ENCODE results near the gene HSPA1L. TPM values are rescaled to one million over a fixed set of nuclear protein-coding genes. Genes with fewer than 3 reads are reported as not detected.
"Not testable (repeated sequence)": the region's sequence is repeated elsewhere in the genome, so short reads cannot be mapped to it uniquely, and the experiment has no call there.

Gene HSPA1L
- polyA plus RNA-seq = 0.31 to 0.60 TPM (median 0.54 TPM) in 3 replicates
- 1.1 TPM for polyA plus RNA-seq (2011; ENCODE audit: low read depth)
- polyA plus RNA-seq (2011; cell fraction: cytosol; rRNA removed) = 0.30 and 0.49 TPM in 2 replicates
- 0.61 and 0.88 TPM in 2 replicates for polyA plus RNA-seq (2011; cell fraction: nucleus; rRNA removed)
- polyA plus RNA-seq (2012; ENCODE audit: low replicate concordance) = 0.47 and 0.97 TPM in 2 replicates
- 0.35 to 0.82 TPM (median 0.73 TPM) in 3 replicates for polyA minus RNA-seq
- polyA minus RNA-seq (2011; cell fraction: cytosol; rRNA and poly(A)+ RNA removed) = not detected
- 1.2 TPM in 1 of 2 replicates, not detected in the other for polyA minus RNA-seq (2011; cell fraction: nucleus; rRNA and poly(A)+ RNA removed)

- DNase-seq (ENCODE audit: low read depth, low spot score) (no peak), FAIRE-seq (no peak)
- Histone ChIP-seq H3K4me1 (ENCODE audit: control insufficient read depth, extremely low read depth, insufficient read depth, low read length) (peaks cover 22% of the 10 kb centered on the region), H3K27me3 (ENCODE audit: control insufficient read depth, extremely low read depth, insufficient read depth, low read length) (no peaks in the 10 kb centered on the region), H3K27ac (ENCODE audit: control insufficient read depth, insufficient read depth, low read length) (peak within 1 kb of the TSS; percentile 84), H3K9ac (ENCODE audit: control insufficient read depth, extremely low read depth, insufficient read depth, low read length) (peak within 1 kb of the TSS; percentile 69), H3K36me3 (ENCODE audit: control insufficient read depth in 2 of 2, extremely low read depth in 1 of 2, insufficient read depth in 2 of 2, low read length in 2 of 2) (no peaks in the 10 kb centered on the region), H3K79me2 (ENCODE audit: control insufficient read depth, insufficient read depth, low read length) (peaks cover 26% of the 10 kb centered on the region), H3K4me2 (ENCODE audit: control insufficient read depth, extremely low read depth, insufficient read depth, low read depth, low read length) (peak within 1 kb of the TSS; percentile 85), H3K9me3 (ENCODE audit: control insufficient read depth, low read depth, low read length) (no peaks in the 10 kb centered on the region), H3K4me3 (ENCODE audit: control insufficient read depth in 2 of 3, extremely low read depth in 1 of 3, insufficient read depth in 2 of 3, low read depth in 1 of 3, low read length in 3 of 3) (peak within 1 kb of the TSS; percentile 48 to 71 (median 61)), H3K9me1 (ENCODE audit: control insufficient read depth, extremely low read depth, insufficient read depth, low read length) (no peaks in the 10 kb centered on the region), H4K20me1 (ENCODE audit: control insufficient read depth, extremely low read depth, insufficient read depth, low read length) (no peaks in the 10 kb centered on the region), H2AFZ (ENCODE audit: control insufficient read depth, low read length) (peak within 1 kb of the TSS; percentile 70)
- no peak for TF ChIP-seq EZH2 (IDR thresholded peaks at IDR 0.05; ENCODE audit: low read length)
- TF ChIP-seq, protein P1, sequence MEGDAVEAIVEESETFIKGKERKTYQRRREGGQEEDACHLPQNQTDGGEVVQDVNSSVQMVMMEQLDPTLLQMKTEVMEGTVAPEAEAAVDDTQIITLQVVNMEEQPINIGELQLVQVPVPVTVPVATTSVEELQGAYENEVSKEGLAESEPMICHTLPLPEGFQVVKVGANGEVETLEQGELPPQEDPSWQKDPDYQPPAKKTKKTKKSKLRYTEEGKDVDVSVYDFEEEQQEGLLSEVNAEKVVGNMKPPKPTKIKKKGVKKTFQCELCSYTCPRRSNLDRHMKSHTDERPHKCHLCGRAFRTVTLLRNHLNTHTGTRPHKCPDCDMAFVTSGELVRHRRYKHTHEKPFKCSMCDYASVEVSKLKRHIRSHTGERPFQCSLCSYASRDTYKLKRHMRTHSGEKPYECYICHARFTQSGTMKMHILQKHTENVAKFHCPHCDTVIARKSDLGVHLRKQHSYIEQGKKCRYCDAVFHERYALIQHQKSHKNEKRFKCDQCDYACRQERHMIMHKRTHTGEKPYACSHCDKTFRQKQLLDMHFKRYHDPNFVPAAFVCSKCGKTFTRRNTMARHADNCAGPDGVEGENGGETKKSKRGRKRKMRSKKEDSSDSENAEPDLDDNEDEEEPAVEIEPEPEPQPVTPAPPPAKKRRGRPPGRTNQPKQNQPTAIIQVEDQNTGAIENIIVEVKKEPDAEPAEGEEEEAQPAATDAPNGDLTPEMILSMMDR (optimal IDR thresholded peaks at IDR 0.05 in 1 of 3, IDR thresholded peaks at IDR 0.05 in 1 of 3, conservative IDR thresholded peaks at IDR 0.05 in 1 of 3; ENCODE audit: extremely low read depth in 1 of 3, insufficient read depth in 2 of 3, low read length in 3 of 3) = no peak
- dilution Hi-C loops (cut with MboI; ENCODE audit: extremely low pct_ligation_motif_present, low sequenced_read_pairs) = no loop called here
These were observed at the start of gene HSPA1L, which contains the start of gene HSPA1A for GRCh38 chr6:31815025-31815838. Gene HSPA1L (minus strand): TSS chr6:31815283. CDS start chr6:31811972, 3,311 bp downstream. Gene HSPA1A (plus strand): TSS chr6:31815543. CDS start chr6:31815757, 214 bp downstream.

GRCh38 chr6:31864818-31865204 is 49.7 kb upstream of the HSPA1L start:
- no peak overlapping the region for H3K9ac ChIP-seq (ENCODE audit: control insufficient read depth, extremely low read depth, insufficient read depth, low read length)
- peaks cover 5% of the 10 kb centered on the region for H3K79me2 ChIP-seq (ENCODE audit: control insufficient read depth, insufficient read depth, low read length)
- H3K27me3 ChIP-seq (ENCODE audit: control insufficient read depth, extremely low read depth, insufficient read depth, low read length) = no peaks in the 10 kb centered on the region
- H3K9me3 ChIP-seq (ENCODE audit: control insufficient read depth, low read depth, low read length) = no peaks in the 10 kb centered on the region
- H3K9me1 ChIP-seq (ENCODE audit: control insufficient read depth, extremely low read depth, insufficient read depth, low read length) = no peaks in the 10 kb centered on the region
- H3K4me2 ChIP-seq (ENCODE audit: control insufficient read depth, extremely low read depth, insufficient read depth, low read depth, low read length) = no peak overlapping the region
- DNase-seq (ENCODE audit: low read depth, low spot score) = no peak
- no peak overlapping the region for H2AFZ ChIP-seq (ENCODE audit: control insufficient read depth, low read length)
- H3K4me3 ChIP-seq (ENCODE audit: control insufficient read depth in 2 of 3, extremely low read depth in 1 of 3, insufficient read depth in 2 of 3, low read depth in 1 of 3, low read length in 3 of 3) = no peak overlapping the region
- H3K36me3 ChIP-seq (ENCODE audit: control insufficient read depth in 2 of 2, extremely low read depth in 1 of 2, insufficient read depth in 2 of 2, low read length in 2 of 2) = peaks cover 4 to 12% of the 10 kb centered on the region in 2 experiments
- TF ChIP-seq EZH2 (IDR thresholded peaks at IDR 0.05; ENCODE audit: low read length) = no peak
- TF ChIP-seq, protein P1 (optimal IDR thresholded peaks at IDR 0.05 in 1 of 3, IDR thresholded peaks at IDR 0.05 in 1 of 3, conservative IDR thresholded peaks at IDR 0.05 in 1 of 3; ENCODE audit: extremely low read depth in 1 of 3, insufficient read depth in 2 of 3, low read length in 3 of 3) = no peak
- H4K20me1 ChIP-seq (ENCODE audit: control insufficient read depth, extremely low read depth, insufficient read depth, low read length) = no peaks in the 10 kb centered on the region
- H3K4me1 ChIP-seq (ENCODE audit: control insufficient read depth, extremely low read depth, insufficient read depth, low read length) = peaks cover 16% of the 10 kb centered on the region
- dilution Hi-C loops (cut with MboI; ENCODE audit: extremely low pct_ligation_motif_present, low sequenced_read_pairs) = no loop called here
- H3K27ac ChIP-seq (ENCODE audit: control insufficient read depth, insufficient read depth, low read length) = no peak overlapping the region
- FAIRE-seq = no peak

- H3K9me1 ChIP-seq (ENCODE audit: control insufficient read depth, extremely low read depth, insufficient read depth, low read length); H3K79me2 ChIP-seq (ENCODE audit: control insufficient read depth, insufficient read depth, low read length); H2AFZ ChIP-seq (ENCODE audit: control insufficient read depth, low read length); DNase-seq (ENCODE audit: low read depth, low spot score); H4K20me1 ChIP-seq (ENCODE audit: control insufficient read depth, extremely low read depth, insufficient read depth, low read length); H3K27ac ChIP-seq (ENCODE audit: control insufficient read depth, insufficient read depth, low read length); dilution Hi-C loops (cut with MboI; ENCODE audit: extremely low pct_ligation_motif_present, low sequenced_read_pairs); FAIRE-seq; H3K27me3 ChIP-seq (ENCODE audit: control insufficient read depth, extremely low read depth, insufficient read depth, low read length); H3K9me3 ChIP-seq (ENCODE audit: control insufficient read depth, low read depth, low read length): not testable (repeated sequence)
- Histone ChIP-seq H3K4me1 (ENCODE audit: control insufficient read depth, extremely low read depth, insufficient read depth, low read length) (peaks cover 16% of the 10 kb centered on the region), H3K4me2 (ENCODE audit: control insufficient read depth, extremely low read depth, insufficient read depth, low read depth, low read length) (peak overlapping the region; percentile 72), H3K9ac (ENCODE audit: control insufficient read depth, extremely low read depth, insufficient read depth, low read length) (peak overlapping the region; percentile 85), H3K36me3 (ENCODE audit: control insufficient read depth in 2 of 2, extremely low read depth in 1 of 2, insufficient read depth in 2 of 2, low read length in 2 of 2) (peaks cover 10 to 15% of the 10 kb centered on the region in 2 experiments), H3K4me3 (ENCODE audit: control insufficient read depth in 2 of 3, extremely low read depth in 1 of 3, insufficient read depth in 2 of 3, low read depth in 1 of 3, low read length in 3 of 3) (peak overlapping the region; percentile 50 to 80 (median 64))
These were observed 49.1 kb upstream of the HSPA1L start for GRCh38 chr6:31864123-31864562.
